K562 (cell line): ENCODE results near the gene ENSA. TPM values are rescaled to one million over a fixed set of nuclear protein-coding genes. Genes with fewer than 3 reads are reported as not detected.
A peak's percentile ranks its signal among the peaks of the same experiment; 100 is the strongest.

Experiments used
- ATF3 ChIP-seq, 2 experiments: fragments of 450-650 bp in 1 of 2; sonication (generic) in 1 of 2; formaldehyde crosslinking in 1 of 2; IDR thresholded peaks in 1 of 2; conservative IDR thresholded peaks in 1 of 2; 2 replicates each; pipeline versions ENCODE4 v1.6.1 to v1.8.1; 2016 to 2023; ENCODE audit warnings: mild to moderate bottlenecking in 2 of 2, moderate library complexity in 2 of 2, inconsistent platforms in 1 of 2, missing genetic modification reagents in 1 of 2
- ELF4 ChIP-seq: fragments of 450-650 bp; formaldehyde crosslinking; IDR thresholded peaks from 2 replicates; pipeline ENCODE4 v1.4.0; 2022; ENCODE audit warnings: missing genetic modification characterization
- ETV5 ChIP-seq: sonication (generic); formaldehyde crosslinking; IDR thresholded peaks from 2 replicates; pipeline ENCODE4 v1.4.0; 2020; ENCODE audit warnings: low read depth, mild to moderate bottlenecking, missing genetic modification reagents
- FOXA1 ChIP-seq: fragments of 450-650 bp; IDR thresholded peaks from 2 replicates; pipeline ENCODE4 v1.6.1; 2016; ENCODE audit warnings: mild to moderate bottlenecking, borderline replicate concordance
- JUNB ChIP-seq: fragments of 450-650 bp; formaldehyde crosslinking; conservative IDR thresholded peaks from 2 replicates; pipeline ENCODE4 v1.4.0; 2020; ENCODE audit warnings: mild to moderate bottlenecking
- NFIX ChIP-seq: fragments of 250-450 bp; sonication (Bioruptor Pico); IDR thresholded peaks from 2 replicates; pipeline ENCODE4 v1.4.0; 2020; ENCODE audit warnings: low read depth, mild to moderate bottlenecking, moderate library complexity
- PHTF2 ChIP-seq: fragments of 250-450 bp; sonication (Bioruptor Pico); IDR thresholded peaks from 2 replicates; pipeline ENCODE4 v1.5.0; 2021; ENCODE audit warnings: mild to moderate bottlenecking
- RBBP5 ChIP-seq: fragments of 200-600 bp; sonication (generic); IDR thresholded peaks from 2 replicates; pipeline ENCODE4 v1.6.1; 2012; ENCODE audit warnings: borderline replicate concordance, mild to moderate bottlenecking, low read length, control low read depth, inconsistent platforms; ENCODE audit not compliant: insufficient read depth, poor library complexity, severe bottlenecking
- RBM25 ChIP-seq: fragments of 200-400 bp; formaldehyde crosslinking; IDR thresholded peaks from 2 replicates; pipeline ENCODE4 v1.6.1; 2018; ENCODE audit warnings: low read length, low read depth, moderate library complexity; ENCODE audit not compliant: severe bottlenecking
- ZNF444 ChIP-seq: fragments of 250-450 bp; sonication (Bioruptor Pico); IDR thresholded peaks from 2 replicates; pipeline ENCODE4 v1.4.0; 2020; ENCODE audit warnings: mild to moderate bottlenecking, moderate library complexity
- polyA plus RNA-seq, 8 experiments: library from polyadenylated mRNA; depleted of rRNA in 4 of 8; stranded (reverse) in 5 of 8; unstranded in 3 of 8; fragments of >200 nt; fragmentation: Nextera tagmentation in 2 of 8; fragmentation: Illumina TruSeq in 1 of 8; extraction: Ambion mirVana in 2 of 8; extraction: Trizol in 1 of 8; gene quantifications; 2 replicates each; pipeline versions ENCODE4 v1.2.1 to v1.2.3, GENCODE V29; 2011 to 2014; ENCODE audit warnings: inconsistent platforms in 1 of 8, missing spikeins in 1 of 8
- total RNA-seq, 7 experiments: library from RNA; depleted of rRNA in 6 of 7; stranded (reverse); fragments of >200 nt in 6 of 7; fragmentation: Illumina TruSeq in 2 of 7; extraction: Trizol in 2 of 7; gene quantifications; 2 replicates each; pipeline versions ENCODE4 v1.2.1 to v1.2.3, GENCODE V29; 2011 to 2021; ENCODE audit warnings: low replicate concordance in 1 of 7
- TF ChIP-seq, protein P1 (sequence below), 2 experiments: fragments of 450-650 bp in 1 of 2; sonication (generic) in 1 of 2; formaldehyde crosslinking in 1 of 2; IDR thresholded peaks; 2 replicates each; pipeline versions ENCODE4 v1.7.1 to v1.9.0; 2016 to 2022; ENCODE audit warnings: inconsistent platforms in 1 of 2, mild to moderate bottlenecking in 1 of 2, missing genetic modification reagents in 1 of 2
- TF ChIP-seq, protein P2 (sequence below), 3 experiments: IDR thresholded peaks in 2 of 3; conservative IDR thresholded peaks in 1 of 3; 2 replicates each; pipeline ENCODE4 v1.5.1; 2011 to 2012; ENCODE audit warnings: low read length in 3 of 3, mild to moderate bottlenecking in 3 of 3, control low read depth in 2 of 3, improper control_type of control experiment in 1 of 3, inconsistent platforms in 1 of 3, low read depth in 1 of 3, mixed read lengths in 1 of 3, moderate library complexity in 1 of 3; ENCODE audit not compliant: insufficient read depth in 2 of 3

Gene ENSA
- total and polyA plus RNA-seq, 9 of the 15 experiments (the other 6 are each of a cell fraction or from before 2014, with no cell fraction given): 68.1 to 605 (median 188) TPM

GRCh38 chr1:150579945-150580642 is 49.3 kb downstream of the ENSA start (continued):
- TF ChIP-seq, protein P1, sequence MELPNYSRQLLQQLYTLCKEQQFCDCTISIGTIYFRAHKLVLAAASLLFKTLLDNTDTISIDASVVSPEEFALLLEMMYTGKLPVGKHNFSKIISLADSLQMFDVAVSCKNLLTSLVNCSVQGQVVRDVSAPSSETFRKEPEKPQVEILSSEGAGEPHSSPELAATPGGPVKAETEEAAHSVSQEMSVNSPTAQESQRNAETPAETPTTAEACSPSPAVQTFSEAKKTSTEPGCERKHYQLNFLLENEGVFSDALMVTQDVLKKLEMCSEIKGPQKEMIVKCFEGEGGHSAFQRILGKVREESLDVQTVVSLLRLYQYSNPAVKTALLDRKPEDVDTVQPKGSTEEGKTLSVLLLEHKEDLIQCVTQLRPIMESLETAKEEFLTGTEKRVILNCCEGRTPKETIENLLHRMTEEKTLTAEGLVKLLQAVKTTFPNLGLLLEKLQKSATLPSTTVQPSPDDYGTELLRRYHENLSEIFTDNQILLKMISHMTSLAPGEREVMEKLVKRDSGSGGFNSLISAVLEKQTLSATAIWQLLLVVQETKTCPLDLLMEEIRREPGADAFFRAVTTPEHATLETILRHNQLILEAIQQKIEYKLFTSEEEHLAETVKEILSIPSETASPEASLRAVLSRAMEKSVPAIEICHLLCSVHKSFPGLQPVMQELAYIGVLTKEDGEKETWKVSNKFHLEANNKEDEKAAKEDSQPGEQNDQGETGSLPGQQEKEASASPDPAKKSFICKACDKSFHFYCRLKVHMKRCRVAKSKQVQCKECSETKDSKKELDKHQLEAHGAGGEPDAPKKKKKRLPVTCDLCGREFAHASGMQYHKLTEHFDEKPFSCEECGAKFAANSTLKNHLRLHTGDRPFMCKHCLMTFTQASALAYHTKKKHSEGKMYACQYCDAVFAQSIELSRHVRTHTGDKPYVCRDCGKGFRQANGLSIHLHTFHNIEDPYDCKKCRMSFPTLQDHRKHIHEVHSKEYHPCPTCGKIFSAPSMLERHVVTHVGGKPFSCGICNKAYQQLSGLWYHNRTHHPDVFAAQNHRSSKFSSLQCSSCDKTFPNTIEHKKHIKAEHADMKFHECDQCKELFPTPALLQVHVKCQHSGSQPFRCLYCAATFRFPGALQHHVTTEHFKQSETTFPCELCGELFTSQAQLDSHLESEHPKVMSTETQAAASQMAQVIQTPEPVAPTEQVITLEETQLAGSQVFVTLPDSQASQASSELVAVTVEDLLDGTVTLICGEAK (IDR thresholded peaks at IDR 0.05): 0 out of 2 replicates have a peak, but pooled peaks have one; percentile 21
- TF ChIP-seq, protein P1 (CRISPR knock-in tag; IDR thresholded peaks at IDR 0.05): no peak
- TF ChIP-seq ETV5 (CRISPR knock-in tag) (no peak), ELF4 (CRISPR knock-in tag) (no peak), RBBP5 (no peak), ATF3 (IDR thresholded peaks at IDR 0.05) (no peak), ATF3 (CRISPR knock-in tag; conservative IDR thresholded peaks at IDR 0.05) (no peak), NFIX (no peak), RBM25 (peak; percentile 24), FOXA1 (no peak), PHTF2 (CRISPR knock-in tag) (no peak), ZNF444 (no peak), JUNB (no peak)
- TF ChIP-seq, protein P2, sequence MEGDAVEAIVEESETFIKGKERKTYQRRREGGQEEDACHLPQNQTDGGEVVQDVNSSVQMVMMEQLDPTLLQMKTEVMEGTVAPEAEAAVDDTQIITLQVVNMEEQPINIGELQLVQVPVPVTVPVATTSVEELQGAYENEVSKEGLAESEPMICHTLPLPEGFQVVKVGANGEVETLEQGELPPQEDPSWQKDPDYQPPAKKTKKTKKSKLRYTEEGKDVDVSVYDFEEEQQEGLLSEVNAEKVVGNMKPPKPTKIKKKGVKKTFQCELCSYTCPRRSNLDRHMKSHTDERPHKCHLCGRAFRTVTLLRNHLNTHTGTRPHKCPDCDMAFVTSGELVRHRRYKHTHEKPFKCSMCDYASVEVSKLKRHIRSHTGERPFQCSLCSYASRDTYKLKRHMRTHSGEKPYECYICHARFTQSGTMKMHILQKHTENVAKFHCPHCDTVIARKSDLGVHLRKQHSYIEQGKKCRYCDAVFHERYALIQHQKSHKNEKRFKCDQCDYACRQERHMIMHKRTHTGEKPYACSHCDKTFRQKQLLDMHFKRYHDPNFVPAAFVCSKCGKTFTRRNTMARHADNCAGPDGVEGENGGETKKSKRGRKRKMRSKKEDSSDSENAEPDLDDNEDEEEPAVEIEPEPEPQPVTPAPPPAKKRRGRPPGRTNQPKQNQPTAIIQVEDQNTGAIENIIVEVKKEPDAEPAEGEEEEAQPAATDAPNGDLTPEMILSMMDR (IDR thresholded peaks at IDR 0.05 in 2 of 3, conservative IDR thresholded peaks at IDR 0.05 in 1 of 3; ENCODE audit: insufficient read depth in 2 of 3, low read depth in 1 of 3, low read length in 3 of 3): no peak
